GM19455 (cell line): ENCODE measurements around the gene RBM20.

Experiments
- ATAC-seq: cut with Tn5 transposase; IDR thresholded peaks from one replicate; pipeline ENCODE4 v1.9.1; 2021; ENCODE audit not compliant: unreplicated experiment

The RBM20 gene

DNA sequence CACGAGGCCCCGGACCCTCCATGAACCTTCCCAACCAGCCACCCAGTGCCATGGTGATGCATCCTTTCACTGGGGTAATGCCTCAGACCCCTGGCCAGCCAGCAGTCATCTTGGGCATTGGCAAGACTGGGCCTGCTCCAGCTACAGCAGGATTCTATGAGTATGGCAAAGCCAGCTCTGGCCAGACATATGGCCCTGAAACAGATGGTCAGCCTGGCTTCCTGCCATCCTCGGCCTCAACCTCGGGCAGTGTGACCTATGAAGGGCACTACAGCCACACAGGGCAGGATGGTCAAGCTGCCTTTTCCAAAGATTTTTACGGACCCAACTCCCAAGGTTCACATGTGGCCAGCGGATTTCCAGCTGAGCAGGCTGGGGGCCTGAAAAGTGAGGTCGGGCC is 137.0 kb downstream of the RBM20 start:
- no peak for ATAC-seq

DNA sequence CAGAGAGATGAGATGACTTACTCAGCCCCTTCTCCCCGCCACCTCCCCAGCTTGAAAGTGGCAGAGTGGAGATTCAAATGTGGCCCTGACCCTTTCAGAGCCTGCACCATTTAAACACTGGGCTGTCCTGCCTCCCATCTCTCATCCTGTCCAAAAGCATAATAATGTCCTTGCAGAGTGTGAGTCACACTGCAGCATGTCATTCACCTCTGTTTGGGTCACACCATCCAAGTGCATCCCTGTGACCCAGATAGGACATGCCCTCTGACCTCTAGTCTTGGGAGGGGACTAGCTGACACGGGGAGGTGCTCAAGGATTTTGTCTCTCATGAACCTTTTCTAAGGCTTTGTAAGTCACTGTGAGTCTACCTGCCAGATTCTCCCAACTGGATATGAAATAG is 138.5 kb downstream of the RBM20 start:
- no peak for ATAC-seq

DNA sequence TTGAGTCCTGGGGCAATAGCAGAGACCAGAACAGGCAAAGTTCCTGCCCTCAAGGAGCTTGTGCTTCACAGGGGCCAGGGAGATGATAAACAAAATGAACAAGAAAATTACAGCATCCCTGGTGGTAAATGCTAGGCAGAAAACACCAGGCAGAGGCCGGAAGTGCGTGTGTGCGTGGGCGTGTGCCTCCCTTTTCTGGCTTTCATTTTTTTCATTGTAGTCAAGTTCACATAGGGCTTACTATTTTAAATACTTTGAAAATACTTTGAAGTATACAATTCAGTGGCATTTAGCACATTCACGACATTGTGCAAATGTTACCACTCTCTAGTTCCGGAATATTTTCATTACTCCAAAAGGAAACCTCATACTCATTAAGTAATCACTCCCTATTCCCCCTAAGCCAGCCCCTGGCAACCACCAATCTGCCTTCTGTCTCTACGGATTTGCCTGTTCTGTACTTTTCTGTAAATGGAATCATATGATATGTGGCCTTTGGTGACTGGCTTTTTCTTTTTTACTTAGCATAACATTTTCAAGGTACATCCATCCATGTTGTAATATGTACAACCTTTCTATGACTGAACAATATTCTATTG is 139.5 kb downstream of the RBM20 start:
- ATAC-seq: no peak

DNA sequence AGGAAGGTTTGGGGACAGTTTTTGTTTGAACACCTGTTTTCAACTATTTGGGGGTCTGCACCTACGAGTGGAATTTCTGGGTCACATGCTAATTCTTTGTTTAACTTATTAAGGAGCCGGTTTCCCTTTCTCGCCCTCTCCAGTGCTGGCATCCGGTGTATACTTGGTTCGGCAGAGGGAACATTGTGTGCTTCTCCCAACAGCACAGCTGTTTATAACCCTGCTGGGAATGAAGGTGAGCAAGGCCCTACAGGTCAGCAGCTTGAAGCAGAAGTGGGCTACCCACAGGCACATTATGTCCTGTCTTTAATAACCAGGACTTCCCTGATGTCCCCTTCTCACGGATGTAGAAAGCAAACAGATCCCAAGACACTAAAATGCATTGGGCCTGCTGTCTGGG is 140.1 kb downstream of the RBM20 start:
- no peak for ATAC-seq

DNA sequence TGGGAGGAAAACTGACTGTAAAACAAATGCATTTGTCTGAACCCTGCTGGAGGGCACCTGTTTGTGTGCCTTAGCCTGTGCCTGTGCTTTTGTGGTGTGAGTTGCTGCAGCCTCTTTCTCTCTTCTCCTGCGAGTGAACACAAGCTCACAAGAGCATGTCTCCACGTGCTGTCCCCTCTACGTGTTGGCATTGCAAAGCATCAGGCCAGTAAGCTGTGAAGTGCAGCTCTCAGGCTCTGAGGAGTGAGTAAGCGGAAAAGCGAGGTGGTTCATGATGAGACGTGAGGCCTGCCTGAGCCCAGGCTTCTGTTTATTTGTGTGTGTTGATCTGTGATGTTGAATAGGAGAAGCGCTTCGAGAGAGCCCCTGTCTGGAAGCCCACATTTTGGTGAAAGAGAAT is 142.0 kb downstream of the RBM20 start:
- no peak for ATAC-seq

DNA sequence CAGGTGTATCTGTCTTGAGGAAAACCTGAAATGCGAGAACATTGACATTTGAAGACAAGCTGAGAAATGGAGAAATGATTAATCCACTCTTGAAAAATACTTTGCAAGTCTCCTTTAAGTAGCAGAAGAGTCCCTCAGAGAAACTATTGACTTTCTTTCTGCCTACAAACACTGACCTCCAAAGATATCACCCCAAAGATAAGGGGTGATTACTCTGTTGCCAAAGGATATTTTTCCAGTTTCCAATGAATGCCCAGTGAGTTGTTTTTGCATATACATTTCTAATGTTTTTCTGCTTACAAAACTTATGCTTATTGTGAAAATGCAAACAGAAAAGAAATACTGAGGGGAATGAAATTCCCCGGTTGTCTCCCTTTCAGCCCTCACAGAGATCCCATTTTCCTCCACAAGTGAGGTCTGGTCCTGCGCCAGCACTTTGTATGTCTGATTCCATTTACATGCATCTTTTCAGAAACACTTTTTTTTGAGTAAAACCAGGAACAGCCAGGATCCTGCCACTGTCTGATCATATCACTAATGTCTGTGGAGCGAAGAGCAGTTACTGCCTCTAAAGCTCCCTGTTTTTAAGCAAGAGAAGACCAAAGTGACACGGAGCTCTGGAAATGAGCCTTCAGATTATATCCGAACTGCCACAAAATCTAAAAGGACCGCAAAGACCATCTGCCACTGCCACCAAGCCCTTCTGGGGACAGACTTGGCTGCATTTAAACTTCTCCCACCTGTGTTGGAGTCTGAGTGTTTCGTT is 144.7 kb downstream of the RBM20 start:
- ATAC-seq: no peak

DNA sequence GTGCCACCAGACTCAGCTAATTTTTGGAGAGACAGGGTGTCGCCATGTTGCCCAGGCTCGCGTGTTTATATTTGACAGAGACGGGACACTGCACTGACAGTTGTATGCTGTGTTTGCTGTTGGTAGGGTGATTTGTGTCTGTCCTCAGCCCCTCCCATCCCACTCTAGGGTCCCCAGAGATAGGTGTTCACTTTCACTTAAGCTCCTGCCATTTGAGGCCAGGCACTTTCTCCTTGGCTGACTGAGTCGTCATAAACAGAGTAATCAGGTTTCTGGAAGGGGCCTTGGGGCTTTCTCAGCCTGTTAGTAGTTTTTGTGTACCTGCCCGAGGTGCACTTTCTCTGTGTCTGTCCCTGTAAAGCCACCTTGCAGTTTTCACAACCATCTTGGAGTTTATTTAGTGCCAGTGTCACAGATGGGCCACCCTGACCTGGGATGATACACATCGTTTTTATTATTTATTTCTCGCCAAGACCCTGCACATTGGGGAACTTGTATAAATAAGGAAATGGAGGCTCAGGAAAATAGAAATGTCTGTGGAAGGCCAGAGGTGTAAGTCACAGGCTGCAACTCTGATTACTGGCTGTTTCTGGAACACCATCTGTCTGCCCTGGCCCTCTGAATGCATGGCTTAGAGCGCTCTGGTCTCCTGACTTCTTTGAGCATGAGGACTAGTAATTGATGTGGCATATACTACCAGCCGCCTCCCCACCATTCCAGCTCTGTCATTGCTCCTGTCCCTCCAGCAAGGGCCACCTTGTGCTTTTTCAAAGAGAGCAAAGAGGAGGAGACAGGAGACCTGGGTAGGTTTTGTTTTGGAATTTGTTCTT is 145.7 kb downstream of the RBM20 start:
- ATAC-seq: no peak

DNA sequence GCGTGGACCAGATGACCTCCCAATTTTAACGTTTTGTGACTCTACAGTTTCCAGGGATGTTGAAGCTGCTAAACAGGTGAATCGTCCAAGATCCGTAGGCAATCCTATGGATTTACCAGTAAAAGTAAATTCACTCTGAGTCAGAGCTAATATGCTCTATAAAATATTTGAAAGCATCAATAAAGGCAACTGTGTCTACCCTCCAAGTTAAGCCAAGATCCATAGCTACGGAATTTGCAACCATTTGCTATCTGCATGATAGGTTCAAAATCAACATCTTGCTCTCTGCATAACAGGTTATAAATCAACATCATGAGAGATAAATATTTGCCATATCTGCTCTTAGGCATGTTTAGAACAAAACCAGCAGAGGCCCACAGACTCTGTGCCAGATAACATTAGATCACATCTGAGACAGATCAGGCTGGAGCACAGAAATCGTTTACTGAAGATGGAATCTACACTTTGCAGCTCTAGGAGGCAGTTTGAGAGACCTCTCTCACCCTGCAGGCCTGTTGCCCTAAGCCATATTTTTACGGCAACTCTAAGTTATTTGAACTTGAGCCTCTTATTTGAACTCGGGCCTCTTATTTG is 146.9 kb downstream of the RBM20 start:
- no peak for ATAC-seq

DNA sequence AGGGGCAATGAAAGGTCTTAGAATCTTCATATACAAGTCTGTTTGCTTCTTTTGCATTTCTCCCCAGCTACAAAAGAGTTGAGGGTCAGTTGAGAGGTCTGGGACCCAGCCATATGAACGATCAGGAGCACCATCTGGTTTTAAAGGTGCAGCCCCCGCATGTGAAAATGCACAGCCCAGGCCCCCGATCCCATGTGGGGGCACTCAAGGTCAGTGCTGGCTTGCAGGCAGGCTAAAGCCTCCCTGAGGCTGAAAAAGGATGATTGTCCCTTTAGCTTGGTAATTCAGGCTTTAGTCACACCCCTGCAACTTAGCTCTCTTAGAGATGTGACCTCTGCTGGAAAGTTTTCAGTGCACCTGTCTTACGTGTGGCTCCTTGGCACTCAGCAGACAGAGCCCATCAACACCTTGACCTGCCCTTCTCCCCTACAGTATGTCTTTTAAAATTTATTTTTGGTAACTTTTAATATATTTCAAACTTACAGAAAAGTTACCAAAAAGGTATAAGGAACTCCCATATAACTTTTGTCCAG is 147.5 kb downstream of the RBM20 start:
- ATAC-seq: no peak

DNA sequence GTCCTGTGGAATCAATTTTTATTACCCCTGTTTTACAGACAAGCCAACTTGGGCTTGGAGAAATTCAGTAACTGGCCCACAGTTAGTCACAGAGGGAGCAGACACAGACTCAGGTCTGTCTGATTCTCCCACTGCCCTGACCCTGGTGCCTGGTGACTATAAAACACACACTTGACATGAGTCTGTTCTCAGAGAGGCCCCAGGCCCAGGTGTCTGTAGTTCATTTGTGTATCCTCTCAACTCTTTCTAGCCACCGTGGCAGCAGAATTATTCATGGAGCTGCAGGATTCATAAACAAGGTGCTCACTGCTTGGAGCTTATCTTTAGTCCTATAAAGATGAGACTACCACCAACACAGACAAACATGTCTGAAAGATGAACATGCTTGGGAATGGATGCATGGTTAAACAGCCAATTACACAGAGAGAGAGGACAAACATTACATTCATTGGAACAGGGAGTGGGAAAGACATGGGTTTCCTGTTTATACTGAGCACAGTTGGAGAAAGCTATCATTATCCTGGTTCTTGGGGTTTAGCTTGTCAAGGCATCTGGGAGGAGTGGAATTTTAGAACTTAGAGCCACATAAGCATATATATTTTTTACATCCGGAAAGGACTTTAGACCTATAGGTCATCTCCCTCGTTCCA is 148.5 kb downstream of the RBM20 start:
- no peak for ATAC-seq

DNA sequence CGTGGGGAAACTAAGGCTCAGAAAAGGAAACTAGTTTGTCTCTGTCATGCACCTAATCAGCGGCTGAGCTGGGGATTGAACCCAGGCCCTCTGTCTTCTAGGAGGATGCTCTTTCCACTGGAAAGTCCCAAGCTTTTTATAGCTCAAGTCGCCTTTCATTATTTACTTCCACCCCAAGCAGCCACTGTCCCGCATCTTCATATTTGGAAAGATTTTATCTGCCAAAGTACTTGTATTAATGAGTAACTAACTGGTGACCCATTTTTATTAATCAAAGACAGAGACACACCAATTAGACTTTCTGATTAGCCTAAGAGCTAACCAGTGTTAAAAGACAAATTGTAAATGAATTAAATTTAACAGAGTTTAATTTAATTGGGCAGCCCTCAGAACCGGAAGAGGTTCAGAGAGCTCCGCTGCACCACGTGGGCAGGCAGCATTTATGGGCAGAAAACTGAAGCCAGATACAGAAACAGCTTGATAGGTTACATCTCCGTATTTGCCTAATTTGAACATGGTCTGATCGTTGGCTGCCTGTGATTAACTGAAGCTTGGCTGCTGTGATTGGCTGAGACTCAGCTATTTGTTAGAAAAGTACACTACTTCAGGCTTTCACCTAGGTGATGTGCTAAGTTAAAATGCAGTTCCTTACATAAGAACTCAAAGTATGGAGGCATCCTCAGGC is 149.1 kb downstream of the RBM20 start:
- ATAC-seq: no peak

DNA sequence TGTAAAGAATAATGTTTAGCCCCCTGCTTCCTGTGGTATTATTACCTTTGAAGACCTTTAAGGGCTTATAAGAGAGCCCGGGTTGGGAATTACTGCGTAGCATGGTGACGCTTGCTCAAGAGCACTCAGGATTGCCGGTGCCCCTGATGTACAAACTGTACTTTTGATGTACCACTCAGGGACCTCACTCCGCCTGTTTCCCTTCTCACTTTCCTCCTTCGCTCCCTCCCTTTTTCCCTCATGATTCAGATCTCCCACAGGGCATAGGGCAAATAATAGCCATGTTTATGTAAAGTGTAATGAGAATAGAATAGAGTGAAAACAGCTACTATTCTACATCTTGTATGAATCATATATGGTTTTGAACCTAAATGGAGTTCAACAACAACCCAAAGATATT is 149.8 kb downstream of the RBM20 start:
- no peak for ATAC-seq

DNA sequence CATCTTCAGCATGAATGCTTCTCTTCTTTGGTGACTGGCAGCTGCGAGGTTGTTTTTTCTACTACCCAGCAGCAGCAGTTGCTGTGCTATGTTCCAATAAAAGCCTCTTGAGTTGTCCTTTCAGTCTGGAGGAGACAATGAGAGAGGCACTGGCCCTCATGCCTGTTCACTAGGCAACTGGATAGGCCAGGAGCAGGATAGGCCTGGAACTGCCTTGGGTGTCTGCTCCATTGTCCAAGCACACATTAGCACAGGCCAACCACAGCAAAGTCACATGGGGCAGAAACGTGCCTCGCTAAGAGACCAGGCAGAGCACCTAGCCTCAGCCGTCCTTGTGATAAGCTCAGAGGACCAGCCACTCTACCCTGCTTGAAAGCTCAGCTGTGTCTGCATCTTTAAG is 150.7 kb downstream of the RBM20 start:
- ATAC-seq: no peak

DNA sequence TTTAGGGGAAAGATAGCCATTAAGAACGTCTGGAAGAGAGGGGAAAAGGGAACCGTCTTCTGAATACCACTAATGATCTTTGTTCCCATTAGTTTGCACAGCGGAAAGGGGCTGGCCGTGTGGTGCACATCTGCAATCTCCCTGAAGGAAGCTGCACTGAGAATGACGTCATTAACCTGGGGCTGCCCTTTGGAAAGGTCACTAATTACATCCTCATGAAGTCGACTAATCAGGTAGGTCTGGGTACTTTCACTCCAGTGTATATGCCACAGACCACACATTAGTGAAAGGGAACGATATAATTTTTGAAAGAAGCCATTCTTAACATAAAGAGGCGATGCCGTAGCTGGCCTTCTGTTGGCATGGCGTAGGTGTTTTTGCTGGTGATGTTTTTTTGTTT is 153.3 kb downstream of the RBM20 start:
- no peak for ATAC-seq

DNA sequence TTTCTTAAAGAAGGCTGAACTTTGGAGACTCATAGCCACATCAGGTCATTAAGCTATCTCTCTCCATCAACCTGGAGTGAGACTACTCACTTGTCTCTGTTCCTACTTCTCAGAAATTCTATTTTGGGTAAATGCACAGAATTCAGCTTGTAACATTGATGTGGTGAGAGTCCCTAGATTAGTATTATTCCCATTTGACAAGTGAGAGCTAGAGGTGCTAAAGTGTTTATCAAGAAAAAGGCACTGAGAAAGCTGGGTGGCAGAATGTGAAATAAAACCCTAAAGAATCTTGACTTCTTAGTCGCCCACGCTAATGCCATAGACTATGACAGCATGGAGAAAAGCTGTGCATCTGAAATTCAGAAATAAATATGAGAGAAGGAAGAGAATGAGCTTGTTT is 154.2 kb downstream of the RBM20 start:
- ATAC-seq: no peak

DNA sequence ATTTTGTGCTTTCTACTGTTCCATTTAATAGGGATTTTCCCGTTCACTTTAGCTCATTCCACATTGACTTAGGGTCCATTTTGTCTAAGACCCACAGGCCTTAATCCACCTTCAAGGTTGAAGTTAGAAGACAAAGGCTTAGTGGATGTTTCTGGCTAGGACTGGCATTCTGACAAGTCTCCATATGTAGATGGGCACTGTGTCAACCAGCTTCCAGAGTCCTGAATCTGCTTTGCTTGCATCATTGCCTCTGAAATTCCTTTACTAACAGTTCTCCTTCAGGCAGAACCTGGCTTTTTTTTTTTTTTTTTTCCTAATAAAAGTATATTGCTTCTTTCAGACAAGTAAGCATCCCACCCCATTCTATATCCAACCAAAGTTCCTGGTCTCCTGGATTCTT is 158.0 kb downstream of the RBM20 start:
- ATAC-seq: no peak

DNA sequence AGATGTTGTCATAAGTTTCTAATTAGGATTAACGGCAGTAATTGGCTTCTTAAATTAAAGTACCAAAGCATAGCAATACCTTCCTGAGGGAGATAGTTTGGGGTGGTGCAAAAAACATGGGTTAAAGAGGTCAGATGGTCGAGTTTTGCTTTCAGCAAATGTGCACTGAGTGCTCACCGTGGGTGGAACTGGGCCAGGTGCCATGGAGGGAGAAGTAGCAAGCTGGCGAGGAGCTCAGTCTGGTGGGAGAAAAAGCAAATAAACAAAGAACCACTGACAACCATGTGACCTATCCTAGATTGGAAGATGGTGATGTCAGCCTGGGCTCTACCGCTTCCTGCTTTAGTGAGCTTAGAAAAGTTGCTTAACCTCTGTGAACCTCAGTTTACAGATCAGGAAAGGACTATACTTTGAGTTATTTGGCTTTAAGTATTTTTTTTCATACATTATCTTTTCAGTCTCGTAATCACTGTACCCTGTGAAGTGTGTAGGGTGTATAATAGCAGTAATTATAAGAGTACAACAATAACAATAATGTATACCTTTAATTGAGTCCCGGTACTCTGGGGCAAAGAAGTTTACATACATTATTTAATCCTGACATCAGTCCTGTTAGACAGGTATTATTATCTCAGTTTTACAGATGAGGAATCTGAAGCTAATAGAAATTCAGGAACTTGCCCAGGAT is 158.6 kb downstream of the RBM20 start:
- ATAC-seq: peak; percentile 31

DNA sequence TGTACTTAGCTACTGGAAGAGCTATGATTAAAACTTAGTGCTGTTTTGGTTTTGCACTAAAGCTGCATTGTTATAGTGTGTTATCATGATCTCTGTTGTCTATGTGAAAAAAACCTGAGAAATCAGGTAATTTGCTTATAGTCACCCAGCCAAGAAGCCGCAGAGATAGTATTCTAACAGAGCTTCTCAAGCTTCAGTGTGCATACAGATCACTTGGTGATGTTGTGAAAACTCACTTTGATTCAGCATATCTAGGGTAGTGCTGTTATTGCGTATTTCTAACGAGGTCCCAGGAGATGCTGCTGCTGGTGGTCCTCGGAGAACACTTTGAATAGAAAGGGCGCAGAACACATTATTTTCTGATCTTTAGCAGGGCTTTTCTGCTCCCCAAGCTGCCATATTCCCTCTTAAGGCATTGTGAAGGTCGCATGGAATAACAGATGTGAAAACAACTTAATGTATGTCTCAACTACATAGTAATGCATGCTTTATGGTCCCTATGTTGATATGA is 159.2 kb downstream of the RBM20 start:
- ATAC-seq: peak; percentile 52

DNA sequence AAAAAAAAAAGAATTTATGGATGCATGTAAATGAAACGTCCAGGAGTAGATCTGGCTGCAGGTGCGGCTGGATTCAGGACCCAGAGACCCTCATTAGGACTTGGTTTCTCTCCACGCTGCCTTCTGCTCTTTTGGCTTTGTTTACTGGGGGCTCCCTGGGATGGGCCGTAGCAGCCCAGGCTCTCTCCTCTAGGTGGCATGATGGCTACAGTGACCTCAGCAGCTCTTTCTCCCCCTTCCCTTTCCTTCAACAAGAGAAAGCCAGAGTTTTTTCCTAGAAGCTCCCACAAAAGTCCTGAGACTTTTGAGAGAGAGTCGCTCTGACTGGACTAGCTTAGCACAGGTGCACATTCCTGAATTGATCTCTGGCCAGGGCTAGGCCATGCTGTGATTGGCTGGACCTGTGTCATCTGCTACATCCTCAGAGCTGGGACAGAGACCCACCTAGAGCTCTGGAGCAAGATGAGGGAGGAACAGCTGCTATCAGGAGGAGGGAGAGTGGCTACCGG is 159.7 kb downstream of the RBM20 start:
- ATAC-seq: peak; percentile 71
